Embryonic facial prominence (tissue), 1 donor: ENCODE measurements around the gene PDXDC1.
"Not testable (repeated sequence)": the region's sequence is repeated elsewhere in the genome, so short reads cannot be mapped to it uniquely, and the experiment has no call there.

Source experiments
- DNase-seq: peaks from one replicate; pipeline ENCODE4 v3.0.0-alpha.2; 2016; ENCODE audit errors: extremely low spot score

The PDXDC1 gene

GRCh38 chr16:14971621-14972228 lies 3.1 kb upstream of the PDXDC1 start:
- not testable (repeated sequence) for DNase-seq

DNA sequence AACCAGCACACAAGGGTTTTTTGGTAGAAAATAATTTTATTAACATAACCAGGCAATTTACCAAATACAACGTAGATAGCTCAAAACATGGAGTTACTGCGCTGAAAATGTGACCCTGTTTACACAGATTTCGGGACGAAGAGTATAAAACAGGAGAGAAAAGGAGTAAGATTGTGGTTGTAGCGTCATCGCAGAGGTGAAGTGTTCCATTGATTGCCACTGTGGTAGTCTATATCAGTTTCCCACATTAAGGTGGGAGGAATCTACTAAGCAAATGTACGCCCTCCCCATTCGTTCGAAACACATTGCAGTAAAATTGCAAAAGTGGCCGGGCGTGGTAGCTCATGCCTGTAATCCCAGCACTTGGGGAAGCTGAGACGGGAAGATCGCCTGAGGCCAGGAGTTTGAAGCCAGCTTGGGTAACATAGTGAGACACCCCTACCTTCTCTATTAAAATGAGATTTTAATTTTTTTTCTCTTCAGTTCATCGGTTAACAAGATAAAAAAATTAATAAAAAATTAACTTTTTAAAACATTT lies 972 bp upstream of the PDXDC1 start:
- not testable (repeated sequence) for DNase-seq

GRCh38 chr16:14974331-14974655 lies 533 bp upstream of the PDXDC1 start:
- not testable (repeated sequence) for DNase-seq

- not testable (repeated sequence) for DNase-seq
Measured at GRCh38 chr16:14975418-14976194, 780 bp downstream of the PDXDC1 start.

DNA sequence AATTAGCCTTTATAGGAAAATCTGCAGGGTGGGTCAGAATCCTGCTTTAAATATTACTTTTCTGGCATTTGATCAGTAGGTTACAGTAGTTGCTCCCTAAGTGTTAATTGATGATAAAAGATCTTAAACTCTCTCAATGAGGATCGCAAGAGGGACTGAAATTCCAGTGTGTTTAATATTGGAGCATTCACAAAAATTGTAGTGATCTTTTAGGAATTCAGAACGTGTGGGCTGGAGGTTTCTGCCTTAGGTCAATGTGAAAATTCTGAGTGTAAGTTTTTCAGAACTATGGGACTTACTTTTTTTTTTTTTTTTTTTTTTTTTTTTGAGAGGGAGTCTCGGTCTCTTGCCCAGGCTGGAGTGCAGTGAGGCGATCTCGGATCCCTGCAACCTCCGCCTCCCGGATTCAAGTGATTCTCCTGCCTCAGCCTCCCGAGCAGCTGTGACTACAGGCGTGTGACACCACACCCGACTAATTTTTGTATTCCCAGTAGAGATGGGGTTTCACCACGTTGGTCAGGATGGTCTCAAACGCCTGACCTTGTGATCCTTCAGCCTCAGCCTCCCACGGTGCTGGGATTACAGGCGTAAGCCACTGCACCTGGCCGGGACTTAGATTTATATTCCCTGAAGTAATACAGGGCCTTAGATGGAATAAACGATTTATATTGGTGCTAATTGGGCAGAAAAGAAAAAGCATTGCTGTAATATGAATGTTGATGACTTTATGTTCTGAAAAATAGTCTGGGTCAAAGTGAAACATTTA lies 2.3 kb downstream of the PDXDC1 start:
- not testable (repeated sequence) for DNase-seq

GRCh38 chr16:14978281-14978680 lies 3.5 kb downstream of the PDXDC1 start:
- DNase-seq, result not testable (repeated sequence)

- DNase-seq, result not testable (repeated sequence)
Measured at GRCh38 chr16:14978908-14979307, 4.1 kb downstream of the PDXDC1 start.

GRCh38 chr16:14981234-14981633 lies 6.4 kb downstream of the PDXDC1 start:
- DNase-seq, result not testable (repeated sequence)

DNA sequence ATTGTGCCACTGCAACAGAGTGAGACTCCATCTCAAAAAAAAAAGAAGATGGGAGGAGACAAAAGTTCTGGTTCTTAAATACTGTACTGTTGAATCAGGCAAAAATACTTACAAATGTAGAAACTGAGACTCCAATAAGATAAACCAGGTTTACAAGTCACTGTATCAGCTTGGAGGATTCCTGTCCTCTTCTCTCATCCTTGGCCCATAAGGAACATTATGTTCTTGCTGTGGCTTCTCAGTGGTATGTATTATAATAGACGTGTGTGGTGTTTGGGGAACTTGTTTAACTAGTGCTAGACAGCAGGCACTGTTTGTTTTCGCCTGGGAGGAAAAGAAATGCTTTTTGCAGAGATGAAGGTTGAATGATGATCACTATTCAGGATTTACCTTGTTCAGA lies 7.7 kb downstream of the PDXDC1 start:
- DNase-seq, result not testable (repeated sequence)

- not testable (repeated sequence) for DNase-seq
Measured at GRCh38 chr16:14988092-14988491, 13.3 kb downstream of the PDXDC1 start.

DNA sequence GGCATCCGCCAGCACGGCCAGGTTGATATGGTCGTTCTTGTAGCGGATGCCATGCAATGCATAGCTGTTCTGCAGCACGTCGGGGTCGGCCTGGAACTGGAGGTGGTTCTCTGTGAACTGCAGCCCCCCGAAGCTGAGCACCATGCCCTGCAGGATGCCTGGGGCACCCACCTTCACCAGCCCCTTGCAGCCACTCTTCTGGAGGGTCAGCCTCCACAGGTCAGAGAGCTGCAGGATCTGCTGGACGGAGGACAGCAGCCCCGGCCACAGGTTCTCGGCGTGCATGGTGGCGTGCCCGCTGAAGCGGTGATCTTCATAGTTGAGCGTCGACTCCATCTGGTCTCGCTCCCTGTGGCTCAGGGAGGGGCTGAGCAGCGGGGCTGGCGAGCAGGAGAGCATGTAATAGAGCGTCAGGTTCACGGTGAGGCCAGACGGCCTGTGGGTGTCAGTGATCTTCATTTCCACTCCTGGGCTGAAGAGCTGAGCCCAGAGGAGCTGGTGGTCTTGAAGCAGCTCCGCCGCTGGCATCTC lies 13.9 kb downstream of the PDXDC1 start:
- DNase-seq, result not testable (repeated sequence)

DNA sequence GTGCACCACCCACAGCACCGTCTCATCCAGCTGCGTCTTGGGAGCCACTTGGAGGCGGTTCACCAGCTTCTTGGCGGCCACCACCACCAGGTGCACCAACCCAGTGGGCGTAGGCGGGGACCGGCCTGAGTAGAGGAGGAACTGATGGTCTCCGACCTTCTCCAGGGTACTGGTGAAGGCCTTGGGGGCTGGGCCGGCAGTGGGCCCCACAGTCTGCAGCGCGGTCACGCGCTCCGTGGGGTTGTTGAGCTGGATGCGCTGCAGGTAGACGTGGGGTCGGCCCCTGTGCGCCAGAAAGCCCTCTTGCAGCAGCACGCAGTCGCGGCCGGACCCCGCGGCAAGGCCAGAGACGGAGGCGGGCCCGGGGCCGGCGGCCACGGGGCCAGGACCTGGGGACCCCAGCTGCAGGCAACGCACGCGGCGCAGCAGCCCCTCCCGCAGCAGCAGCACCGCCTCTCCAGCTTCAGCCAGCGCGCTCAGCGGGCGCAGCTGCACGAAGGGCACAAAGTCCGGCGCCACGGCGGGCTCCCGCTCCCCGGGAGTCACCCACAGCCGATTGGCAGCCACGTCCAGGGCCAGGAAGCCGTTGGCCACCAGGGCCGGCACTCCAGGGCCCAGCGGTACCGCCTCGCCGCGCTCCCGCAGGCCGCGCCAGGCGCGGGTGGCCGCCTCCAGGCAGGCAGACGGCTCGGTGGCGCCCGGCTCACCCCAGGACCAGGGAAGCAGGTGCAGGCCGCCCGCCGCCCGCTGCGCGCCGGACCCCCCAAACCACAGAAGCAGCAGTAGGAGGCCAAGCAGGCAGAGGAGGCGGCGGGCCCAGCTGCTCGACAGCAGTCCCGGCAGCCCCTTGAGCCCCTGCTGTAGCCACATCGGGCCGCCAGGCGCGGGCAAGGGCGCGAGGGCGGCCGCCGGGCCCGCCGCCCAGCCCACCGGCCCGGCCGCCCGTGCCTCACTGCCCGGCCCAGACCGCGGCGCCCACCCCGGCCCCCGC lies 14.8 kb downstream of the PDXDC1 start:
- DNase-seq, result not testable (repeated sequence)

GRCh38 chr16:14993277-14994151 lies 18.7 kb downstream of the PDXDC1 start:
- not testable (repeated sequence) for DNase-seq

- DNase-seq, result not testable (repeated sequence)
Measured at GRCh38 chr16:14996702-14997101, 21.9 kb downstream of the PDXDC1 start.

- not testable (repeated sequence) for DNase-seq
Measured at GRCh38 chr16:14998300-14998699, 23.5 kb downstream of the PDXDC1 start.

DNA sequence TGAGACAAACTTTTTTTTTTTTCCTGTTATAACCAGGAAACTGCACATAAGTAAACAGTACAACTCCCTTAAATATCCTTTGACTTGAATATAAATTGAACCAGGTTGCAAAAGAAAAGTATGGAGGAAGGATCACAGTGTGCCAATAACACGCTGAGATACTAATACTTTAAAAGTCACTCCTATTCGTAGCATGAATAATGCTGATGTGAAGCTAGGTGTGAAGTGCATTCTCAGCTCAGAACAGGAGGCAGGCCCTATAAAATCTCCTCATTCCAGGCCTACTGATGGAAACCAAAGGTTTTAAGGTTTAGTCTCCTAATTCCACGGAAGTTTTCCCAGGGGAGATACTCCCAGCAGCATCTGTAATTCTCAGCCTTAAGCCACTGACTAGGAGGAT lies 25.0 kb downstream of the PDXDC1 start:
- DNase-seq, result not testable (repeated sequence)

DNA sequence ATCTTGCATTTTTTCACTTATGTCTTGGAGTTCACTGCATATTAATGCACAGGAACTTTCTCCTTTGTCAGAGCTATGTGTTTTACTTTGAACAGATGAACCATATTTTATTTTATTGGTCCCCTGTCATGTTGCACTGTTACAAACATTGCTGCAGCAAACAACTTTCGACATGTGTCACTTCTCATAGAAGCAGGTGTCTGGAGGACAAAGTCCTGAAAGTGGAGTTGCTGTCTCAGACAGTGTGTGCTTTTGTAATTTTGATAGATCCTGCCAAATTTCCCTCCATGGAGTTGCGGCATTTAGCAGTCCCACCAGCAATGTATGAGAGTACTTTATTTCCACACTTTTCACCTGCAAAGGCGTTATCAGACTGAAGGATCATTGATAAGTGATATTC lies 27.6 kb downstream of the PDXDC1 start:
- DNase-seq, result not testable (repeated sequence)

- not testable (repeated sequence) for DNase-seq
Measured at GRCh38 chr16:15005357-15006132, 30.7 kb downstream of the PDXDC1 start.

DNA sequence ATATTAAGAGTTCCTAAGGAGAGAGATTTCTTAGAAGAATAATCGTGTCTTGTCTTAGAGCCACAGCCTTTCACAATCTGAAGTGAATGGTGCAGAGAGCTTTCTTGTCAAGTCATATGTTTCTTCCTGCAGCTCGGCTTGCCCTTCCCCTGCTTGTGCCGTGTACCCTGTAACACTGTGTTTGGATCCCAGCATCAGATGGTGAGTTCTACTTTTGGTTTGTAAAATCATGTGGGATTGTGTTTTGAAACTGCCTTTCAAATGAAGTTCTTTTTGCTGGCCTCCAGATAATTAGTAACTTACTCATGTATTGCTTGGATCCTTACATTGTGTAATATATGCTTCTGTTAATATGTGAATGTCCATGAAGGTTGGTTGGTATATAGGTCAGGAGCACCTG lies 33.8 kb downstream of the PDXDC1 start:
- not testable (repeated sequence) for DNase-seq
